Measurements from ENCODE around the gene HDHD5.

Gene HDHD5

GRCh38 chr22:17135153-17135760 lies 23.8 kb downstream of the HDHD5 start:
- in situ Hi-C loops (cut with HindIII; ENCODE audit: low pct_ligation_motif_present, low sequenced_read_pairs), result no loop called here
- no peak for TF ChIP-seq CTCF (IDR thresholded peaks at IDR 0.05; ENCODE audit: low read depth, low read length, missing control alignments)
- peaks cover 2% of the 10 kb centered on the region for H3K36me3 ChIP-seq (replicated peaks)
- H3K27ac ChIP-seq, result no peak overlapping the region
- H3K27me3 ChIP-seq (replicated peaks), result no peaks in the 10 kb centered on the region
- no peak for DNase-seq
- H3K4me3 ChIP-seq (ENCODE audit: low read depth, low read length), result no peak overlapping the region

GRCh38 chr22:17133137-17133536 lies 25.9 kb downstream of the HDHD5 start:
- Histone ChIP-seq H3K4me3 (ENCODE audit: low read depth, low read length) (no peak overlapping the region), H3K36me3 (replicated peaks) (no peaks in the 10 kb centered on the region), H3K27me3 (replicated peaks) (no peaks in the 10 kb centered on the region), H3K27ac (no peak overlapping the region)
- in situ Hi-C loops (cut with HindIII; ENCODE audit: low pct_ligation_motif_present, low sequenced_read_pairs), result no loop called here
- no peak for TF ChIP-seq CTCF (IDR thresholded peaks at IDR 0.05; ENCODE audit: low read depth, low read length, missing control alignments)
- DNase-seq, result no peak

GRCh38 chr22:17132112-17132511 lies 27.0 kb downstream of the HDHD5 start:
- Histone ChIP-seq H3K27me3 (replicated peaks) (no peaks in the 10 kb centered on the region), H3K36me3 (replicated peaks) (no peaks in the 10 kb centered on the region), H3K27ac (no peak overlapping the region), H3K4me3 (ENCODE audit: low read depth, low read length) (no peak overlapping the region)
- in situ Hi-C loops (cut with HindIII; ENCODE audit: low pct_ligation_motif_present, low sequenced_read_pairs), result no loop called here
- TF ChIP-seq CTCF (IDR thresholded peaks at IDR 0.05; ENCODE audit: low read depth, low read length, missing control alignments), result no peak
- no peak for DNase-seq

GRCh38 chr22:17131686-17132085 lies 27.4 kb downstream of the HDHD5 start:
- H3K36me3 ChIP-seq (replicated peaks), result no peaks in the 10 kb centered on the region
- no peak for TF ChIP-seq CTCF (IDR thresholded peaks at IDR 0.05; ENCODE audit: low read depth, low read length, missing control alignments)
- H3K27me3 ChIP-seq (replicated peaks), result no peaks in the 10 kb centered on the region
- H3K27ac ChIP-seq, result no peak overlapping the region
- DNase-seq, result no peak
- no peak overlapping the region for H3K4me3 ChIP-seq (ENCODE audit: low read depth, low read length)
- in situ Hi-C loops (cut with HindIII; ENCODE audit: low pct_ligation_motif_present, low sequenced_read_pairs), result no loop called here

GRCh38 chr22:17130199-17130598 lies 28.9 kb downstream of the HDHD5 start:
- no peaks in the 10 kb centered on the region for H3K36me3 ChIP-seq (replicated peaks)
- TF ChIP-seq CTCF (IDR thresholded peaks at IDR 0.05; ENCODE audit: low read depth, low read length, missing control alignments), result no peak
- no peaks in the 10 kb centered on the region for H3K27me3 ChIP-seq (replicated peaks)
- in situ Hi-C loops (cut with HindIII; ENCODE audit: low pct_ligation_motif_present, low sequenced_read_pairs), result no loop called here
- no peak for DNase-seq
- H3K27ac ChIP-seq, result no peak overlapping the region
- H3K4me3 ChIP-seq (ENCODE audit: low read depth, low read length), result no peak overlapping the region
